ENCODE results near the gene TICRR. TPM values are rescaled to one million over a fixed set of nuclear protein-coding genes. Genes with fewer than 3 reads are reported as not detected.

TICRR gene
- total RNA-seq, 2 donors from 2014 or later = 21.9 to 27.2 TPM

GRCh38 chr15:89670971-89671560 lies 95.8 kb downstream of the TICRR start:
- 90 to 100% methylated on average over 5 to 12 of the region's 12 CpGs for WGBS, 2 experiments (ENCODE audit: insufficient coverage in 1 of 2, insufficient read length in 1 of 2)
- peaks cover 52% of the 10 kb centered on the region for H3K27me3 Mint-ChIP-seq (ENCODE audit: insufficient read depth)
- H3K4me1 Mint-ChIP-seq = peaks cover 6% of the 10 kb centered on the region
- Histone ChIP-seq H3K36me3 (ENCODE audit: control insufficient read depth, insufficient read depth, low read length) (no peaks in the 10 kb centered on the region), H3K27ac (ENCODE audit: low read depth, low read length) (no peak overlapping the region), H3K4me3 (ENCODE audit: low read length) (no peak overlapping the region), H3K27me3 (ENCODE audit: control insufficient read depth, insufficient read depth, low read length, poor library complexity, severe bottlenecking) (peaks cover 6% of the 10 kb centered on the region), H3K4me1 (ENCODE audit: control insufficient read depth, insufficient read depth, low read length) (no peaks in the 10 kb centered on the region), H3K9me3 (ENCODE audit: control insufficient read depth, low read length) (no peaks in the 10 kb centered on the region), H3K9ac (ENCODE audit: extremely low read depth, low read length, poor library complexity, severe bottlenecking) (no peak overlapping the region)
- H3K27ac Mint-ChIP-seq = no peak overlapping the region
- TF ChIP-seq CTCF (conservative IDR thresholded peaks at IDR 0.05) = no peak
- H3K4me3 Mint-ChIP-seq = no peak overlapping the region
- no peaks in the 10 kb centered on the region for H3K36me3 Mint-ChIP-seq (ENCODE audit: low read depth)
- no peaks in the 10 kb centered on the region for H3K9me3 Mint-ChIP-seq
- no peak for DNase-seq

- Histone ChIP-seq H3K4me3 (ENCODE audit: low read length) (no peak overlapping the region), H3K9me3 (ENCODE audit: control insufficient read depth, low read length) (no peaks in the 10 kb centered on the region), H3K4me1 (ENCODE audit: control insufficient read depth, insufficient read depth, low read length) (no peaks in the 10 kb centered on the region), H3K27me3 (ENCODE audit: control insufficient read depth, insufficient read depth, low read length, poor library complexity, severe bottlenecking) (peaks cover 5% of the 10 kb centered on the region), H3K9ac (ENCODE audit: extremely low read depth, low read length, poor library complexity, severe bottlenecking) (no peak overlapping the region), H3K27ac (ENCODE audit: low read depth, low read length) (no peak overlapping the region), H3K36me3 (ENCODE audit: control insufficient read depth, insufficient read depth, low read length) (no peaks in the 10 kb centered on the region)
- Mint-ChIP-seq H3K36me3 (ENCODE audit: low read depth) (no peaks in the 10 kb centered on the region), H3K9me3 (no peaks in the 10 kb centered on the region), H3K4me1 (peaks cover 6% of the 10 kb centered on the region), H3K27ac (no peak overlapping the region), H3K27me3 (ENCODE audit: insufficient read depth) (peaks cover 47% of the 10 kb centered on the region), H3K4me3 (no peak overlapping the region)
- no peak for DNase-seq
- 58 to 94% methylated on average over 2 to 3 of the region's 4 CpGs for WGBS, 2 experiments (ENCODE audit: insufficient coverage in 1 of 2, insufficient read length in 1 of 2)
- TF ChIP-seq CTCF (conservative IDR thresholded peaks at IDR 0.05) = no peak
These were observed 96.4 kb downstream of the TICRR start for GRCh38 chr15:89671687-89672086.

GRCh38 chr15:89672221-89673164 lies 97.2 kb downstream of the TICRR start:
- TF ChIP-seq CTCF (conservative IDR thresholded peaks at IDR 0.05) = no peak
- H3K9me3 ChIP-seq (ENCODE audit: control insufficient read depth, low read length) = no peaks in the 10 kb centered on the region
- no peak overlapping the region for H3K4me3 Mint-ChIP-seq
- peaks cover 6% of the 10 kb centered on the region for H3K4me1 Mint-ChIP-seq
- H3K36me3 Mint-ChIP-seq (ENCODE audit: low read depth) = no peaks in the 10 kb centered on the region
- H3K9ac ChIP-seq (ENCODE audit: extremely low read depth, low read length, poor library complexity, severe bottlenecking) = no peak overlapping the region
- peaks cover 44% of the 10 kb centered on the region for H3K27me3 Mint-ChIP-seq (ENCODE audit: insufficient read depth)
- WGBS, 2 experiments (ENCODE audit: insufficient coverage in 1 of 2, insufficient read length in 1 of 2) = 81 to 92% methylated on average over 11 to 12 of the region's 12 CpGs
- H3K27me3 ChIP-seq (ENCODE audit: control insufficient read depth, insufficient read depth, low read length, poor library complexity, severe bottlenecking) = peaks cover 12% of the 10 kb centered on the region
- no peaks in the 10 kb centered on the region for H3K9me3 Mint-ChIP-seq
- no peak for DNase-seq
- no peak overlapping the region for H3K27ac Mint-ChIP-seq
- H3K36me3 ChIP-seq (ENCODE audit: control insufficient read depth, insufficient read depth, low read length) = no peaks in the 10 kb centered on the region
- H3K4me1 ChIP-seq (ENCODE audit: control insufficient read depth, insufficient read depth, low read length) = no peaks in the 10 kb centered on the region
- no peak overlapping the region for H3K27ac ChIP-seq (ENCODE audit: low read depth, low read length)
- H3K4me3 ChIP-seq (ENCODE audit: low read length) = no peak overlapping the region

Data from endodermal cell (in vitro differentiated cells).